ENCODE results near the gene ARMC9. TPM values are rescaled to one million over a fixed set of nuclear protein-coding genes. Genes with fewer than 3 reads are reported as not detected.

ARMC9 gene
- total RNA-seq, 1 experiment from 2014 or later = 42.7 TPM

DNA sequence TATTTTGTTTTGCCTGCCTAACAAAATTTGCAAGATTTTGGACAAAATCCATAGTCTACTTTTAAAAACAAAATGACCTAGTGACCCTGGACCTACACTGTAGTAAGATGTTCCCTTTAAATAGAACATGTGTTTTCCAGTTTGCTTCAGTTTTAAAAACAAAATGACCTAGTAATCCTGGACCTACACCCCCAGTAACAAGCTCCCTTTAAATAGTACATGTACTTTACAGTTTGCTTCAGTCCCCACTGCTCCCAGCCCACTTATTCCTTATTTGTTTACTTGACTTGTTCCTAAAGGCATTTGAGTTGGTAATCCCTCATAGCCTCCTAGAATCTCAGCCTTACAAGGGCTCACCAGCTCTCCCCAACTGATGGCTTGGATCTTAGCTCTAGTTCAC lies 39.1 kb upstream of the ARMC9 start:
- H3K4me3 ChIP-seq (ENCODE audit: low read depth in 2 of 2, low read length in 2 of 2) = no peak overlapping the region
- H3K27ac ChIP-seq (ENCODE audit: low read length) = no peak overlapping the region
- H3K9me3 ChIP-seq (ENCODE audit: control insufficient read depth, insufficient read depth, low read depth, low read length) = no peaks in the 10 kb centered on the region
- peaks cover 12% of the 10 kb centered on the region for H3K4me1 ChIP-seq (ENCODE audit: control insufficient read depth, insufficient read depth, low read length)
- TF ChIP-seq TCF7L2 (IDR thresholded peaks at IDR 0.05; ENCODE audit: low read depth, low read length) = no peak
- no peak for TF ChIP-seq POLR2AphosphoS5 (IDR thresholded peaks at IDR 0.05; ENCODE audit: low read depth, low read length)
- TF ChIP-seq SIN3A (IDR thresholded peaks at IDR 0.05; ENCODE audit: borderline replicate concordance, insufficient read depth, low read depth, low read length) = no peak
- no peak for TF ChIP-seq CTCF (IDR thresholded peaks at IDR 0.05)
- no peak for TF ChIP-seq REST (IDR thresholded peaks at IDR 0.05; ENCODE audit: insufficient read depth in 1 of 2, low read depth in 2 of 2, low read length in 1 of 2)
- POLR2A ChIA-PET = no interaction called here
- BruUV-seq (replicated peaks) = no TSS peak
- intact Hi-C loops (cut with micrococcal nuclease; ENCODE audit: unreplicated experiment) = no loop called here
- no peak for ATAC-seq
- H3K36me3 ChIP-seq (ENCODE audit: control insufficient read depth, insufficient read depth, low read length) = peaks cover 50% of the 10 kb centered on the region
- no peak for DNase-seq (ENCODE audit: low read depth, low spot score)
- in situ Hi-C loops (cut with HindIII; ENCODE audit: low pct_unique_long_range_greater_than_20kb, low sequenced_read_pairs) = no loop called here
- no peaks in the 10 kb centered on the region for H3K27me3 ChIP-seq (ENCODE audit: control insufficient read depth, insufficient read depth, low read length)
- CTCF ChIA-PET = no interaction called here

DNA sequence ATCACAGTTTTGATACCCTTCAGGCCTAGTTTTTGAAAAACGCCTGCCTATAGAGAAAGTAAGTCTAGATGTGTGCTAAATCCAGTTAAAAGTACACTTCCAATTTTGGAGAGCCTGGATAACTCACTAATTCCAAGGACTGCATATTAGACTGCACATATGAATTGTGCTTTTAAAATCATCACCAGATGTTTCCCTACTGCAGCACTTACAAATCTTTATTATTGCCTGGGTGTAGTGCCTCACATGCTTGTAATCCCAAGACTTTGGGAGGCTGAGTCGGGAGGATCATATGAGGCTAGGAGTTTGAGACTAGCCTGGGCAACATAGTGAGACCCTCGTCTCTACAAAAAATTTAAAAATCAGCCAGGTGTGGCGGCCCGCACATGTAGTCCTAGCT lies 37.7 kb upstream of the ARMC9 start:
- TF ChIP-seq POLR2AphosphoS5 (IDR thresholded peaks at IDR 0.05; ENCODE audit: low read depth, low read length) = no peak
- no peak for TF ChIP-seq REST (IDR thresholded peaks at IDR 0.05; ENCODE audit: insufficient read depth in 1 of 2, low read depth in 2 of 2, low read length in 1 of 2)
- no peak for TF ChIP-seq TCF7L2 (IDR thresholded peaks at IDR 0.05; ENCODE audit: low read depth, low read length)
- TF ChIP-seq CTCF (IDR thresholded peaks at IDR 0.05) = no peak
- TF ChIP-seq SIN3A (IDR thresholded peaks at IDR 0.05; ENCODE audit: borderline replicate concordance, insufficient read depth, low read depth, low read length) = no peak
- ChIA-PET CTCF (no interaction called here), POLR2A (no interaction called here)
- intact Hi-C loops (cut with micrococcal nuclease; ENCODE audit: unreplicated experiment) (no loop called here), in situ Hi-C loops (cut with HindIII; ENCODE audit: low pct_unique_long_range_greater_than_20kb, low sequenced_read_pairs) (no loop called here)
- no peak overlapping the region for H3K4me3 ChIP-seq (ENCODE audit: low read depth in 2 of 2, low read length in 2 of 2)
- H3K9me3 ChIP-seq (ENCODE audit: control insufficient read depth, insufficient read depth, low read depth, low read length) = no peaks in the 10 kb centered on the region
- peaks cover 12% of the 10 kb centered on the region for H3K4me1 ChIP-seq (ENCODE audit: control insufficient read depth, insufficient read depth, low read length)
- no peaks in the 10 kb centered on the region for H3K27me3 ChIP-seq (ENCODE audit: control insufficient read depth, insufficient read depth, low read length)
- peaks cover 52% of the 10 kb centered on the region for H3K36me3 ChIP-seq (ENCODE audit: control insufficient read depth, insufficient read depth, low read length)
- DNase-seq (ENCODE audit: low read depth, low spot score) (no peak), ATAC-seq (no peak)
- no TSS peak for BruUV-seq (replicated peaks)
- H3K27ac ChIP-seq (ENCODE audit: low read length) = peak overlapping the region; percentile 6; the same call in 1 of the 2 replicates
